ENCODE results near the gene LRWD1.
"Not testable (repeated sequence)": the region's sequence is repeated elsewhere in the genome, so short reads cannot be mapped to it uniquely, and the experiment has no call there.

Gene LRWD1

DNA sequence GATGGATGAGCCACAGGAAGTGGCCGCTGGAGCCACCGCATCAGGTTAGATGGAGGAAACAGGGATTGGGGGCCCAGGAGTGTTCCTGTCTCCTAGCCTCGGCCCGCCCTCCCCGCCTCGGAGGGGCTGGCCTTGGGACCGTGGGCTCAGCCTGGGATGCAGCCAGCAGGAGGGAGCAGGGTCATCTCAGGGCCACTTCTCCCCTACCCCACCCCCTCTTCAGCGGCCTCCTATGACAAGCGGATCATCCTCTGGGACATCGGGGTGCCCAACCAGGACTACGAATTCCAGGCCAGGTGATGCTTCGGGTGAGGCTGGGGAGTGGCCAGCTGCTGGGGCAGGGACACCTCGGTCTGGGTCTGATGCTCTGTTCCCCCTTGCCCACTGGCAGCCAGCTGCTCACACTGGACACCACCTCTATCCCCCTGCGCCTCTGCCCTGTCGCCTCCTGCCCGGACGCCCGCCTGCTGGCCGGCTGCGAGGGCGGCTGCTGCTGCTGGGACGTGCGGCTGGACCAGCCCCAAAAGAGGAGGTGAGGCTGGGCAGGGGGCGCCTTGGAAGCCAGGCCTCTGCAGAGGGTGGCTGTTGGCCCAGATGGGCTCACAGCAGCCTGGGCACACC, 4.7 kb downstream of the LRWD1 start:
- no peak for DNase-seq

DNA sequence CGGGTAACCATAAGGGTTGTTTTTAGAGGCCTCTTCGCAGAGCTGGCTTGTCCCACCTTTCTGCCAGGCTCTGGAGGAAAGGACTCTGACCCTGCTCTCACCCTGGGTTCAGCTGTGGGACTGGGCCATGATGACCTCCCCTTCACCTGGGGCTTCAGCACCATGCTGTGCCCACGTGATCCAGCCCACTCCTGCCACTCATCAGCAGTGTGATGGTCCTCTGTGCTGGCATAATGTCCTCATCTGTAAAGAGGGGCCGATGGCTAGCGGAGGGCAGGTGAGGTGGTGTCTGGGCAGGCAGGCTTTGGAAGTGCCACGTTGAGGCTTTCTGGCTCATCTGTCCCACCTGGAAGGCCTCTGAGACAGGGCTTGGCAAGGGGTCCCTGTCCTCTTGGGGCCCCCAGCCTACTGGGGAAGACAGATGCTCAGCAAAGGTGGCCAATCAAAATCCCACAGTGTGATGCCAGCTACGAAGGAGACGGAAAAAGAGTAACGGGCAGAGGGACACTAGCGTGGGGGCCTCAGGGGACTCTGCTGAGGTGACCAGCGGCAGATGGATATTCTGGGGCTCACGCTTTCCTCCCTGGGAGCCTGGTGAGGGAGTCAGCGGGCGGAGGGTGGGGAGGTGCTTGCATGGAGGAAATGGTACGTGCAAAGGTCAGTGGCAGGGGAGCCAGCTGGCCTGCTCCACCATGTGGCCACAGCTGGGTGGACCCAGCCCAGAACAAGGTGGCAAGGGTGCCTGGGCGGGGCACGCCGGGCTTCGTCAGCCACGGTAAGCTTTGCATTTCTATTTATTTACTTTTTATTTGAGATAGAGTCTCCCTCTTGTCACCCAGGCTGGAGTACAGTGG, 5.4 kb downstream of the LRWD1 start:
- DNase-seq: no peak

DNA sequence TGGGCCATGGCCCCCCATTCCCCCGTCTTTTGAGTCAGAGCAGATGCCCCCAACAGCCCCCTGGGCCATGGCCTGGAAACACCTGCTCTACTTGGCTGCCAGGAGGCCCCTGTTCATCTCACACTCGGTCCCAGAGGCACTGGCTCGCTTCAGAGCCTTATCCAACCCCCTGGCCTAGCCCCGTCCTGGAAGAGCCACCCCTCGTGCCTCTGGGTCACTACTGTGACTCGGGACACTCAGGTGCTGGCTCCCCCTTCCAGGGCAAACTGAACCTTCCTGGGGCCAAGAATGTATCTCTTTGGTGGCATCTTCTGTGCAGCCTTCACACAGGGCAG, 7.0 kb downstream of the LRWD1 start:
- DNase-seq: no peak

DNA sequence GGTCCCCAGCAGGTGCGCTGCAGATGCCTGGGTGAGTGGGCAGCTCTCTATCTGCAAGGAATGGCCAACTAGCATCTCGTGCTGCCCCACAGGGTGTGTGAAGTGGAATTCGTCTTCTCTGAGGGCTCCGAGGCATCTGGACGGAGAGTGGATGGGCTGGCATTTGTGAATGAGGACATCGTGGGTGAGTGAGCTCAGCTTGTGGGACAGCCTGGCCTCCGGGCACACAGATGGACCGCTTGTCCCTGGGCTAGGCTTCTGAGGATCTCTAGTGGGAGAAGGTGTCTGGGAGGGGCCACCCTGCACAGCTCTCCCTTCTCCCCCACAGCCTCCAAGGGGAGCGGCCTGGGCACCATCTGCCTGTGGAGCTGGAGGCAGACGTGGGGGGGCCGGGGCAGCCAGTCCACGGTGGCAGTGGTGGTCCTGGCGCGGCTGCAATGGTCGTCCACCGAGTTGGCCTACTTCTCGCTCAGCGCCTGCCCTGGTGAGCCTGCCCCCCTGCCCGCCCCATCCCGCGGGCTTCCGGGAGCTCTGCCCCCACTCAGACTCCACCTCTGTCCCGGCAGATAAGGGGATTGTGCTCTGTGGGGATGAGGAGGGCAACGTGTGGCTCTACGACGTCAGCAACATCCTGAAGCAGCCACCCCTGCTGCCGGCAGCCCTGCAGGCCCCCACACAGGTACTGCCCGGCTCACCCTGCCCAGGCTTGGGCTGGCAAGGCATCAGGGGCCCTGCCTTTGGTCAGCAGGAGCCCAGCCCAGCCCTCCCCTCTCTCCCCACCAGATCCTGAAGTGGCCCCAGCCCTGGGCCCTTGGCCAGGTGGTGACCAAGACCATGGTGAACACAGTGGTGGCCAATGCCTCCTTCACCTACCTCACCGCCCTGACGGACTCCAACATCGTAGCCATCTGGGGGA, 7.6 kb downstream of the LRWD1 start:
- DNase-seq: no peak

DNA sequence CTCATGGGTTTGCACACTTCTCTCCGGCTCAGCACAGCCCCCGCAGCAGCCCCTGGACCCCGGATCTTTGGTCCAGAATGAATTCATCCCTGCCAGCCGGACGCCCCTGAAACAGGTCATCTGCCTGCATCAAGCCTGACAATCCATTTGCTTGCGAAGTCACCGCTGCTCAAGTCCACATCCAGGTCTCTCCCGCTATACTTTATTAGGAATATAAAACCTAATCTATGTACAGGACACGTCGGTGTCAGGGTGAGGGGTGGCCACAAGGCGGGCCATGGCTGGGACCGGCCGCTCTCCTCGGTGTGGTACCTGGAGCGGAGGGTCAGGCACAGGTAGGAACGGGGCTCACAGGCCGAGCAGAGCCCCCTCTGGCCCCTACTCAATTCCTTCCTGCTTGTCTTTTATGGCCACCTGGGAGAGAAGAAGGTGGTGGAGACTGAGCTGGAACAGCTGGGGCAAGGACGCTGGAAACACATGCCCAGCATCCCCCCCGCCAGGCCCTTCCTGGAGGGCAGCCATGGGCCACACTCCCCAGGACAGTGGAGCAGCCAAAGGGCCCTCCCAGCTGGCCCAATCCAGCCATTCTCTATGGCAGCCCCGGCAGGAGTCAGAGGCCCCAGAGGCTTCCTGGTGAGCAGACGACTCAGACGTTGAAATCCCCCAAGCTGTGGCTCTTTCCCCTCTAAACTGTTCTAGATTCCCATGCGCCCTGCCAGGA, 8.6 kb downstream of the LRWD1 start:
- DNase-seq: no peak

DNA sequence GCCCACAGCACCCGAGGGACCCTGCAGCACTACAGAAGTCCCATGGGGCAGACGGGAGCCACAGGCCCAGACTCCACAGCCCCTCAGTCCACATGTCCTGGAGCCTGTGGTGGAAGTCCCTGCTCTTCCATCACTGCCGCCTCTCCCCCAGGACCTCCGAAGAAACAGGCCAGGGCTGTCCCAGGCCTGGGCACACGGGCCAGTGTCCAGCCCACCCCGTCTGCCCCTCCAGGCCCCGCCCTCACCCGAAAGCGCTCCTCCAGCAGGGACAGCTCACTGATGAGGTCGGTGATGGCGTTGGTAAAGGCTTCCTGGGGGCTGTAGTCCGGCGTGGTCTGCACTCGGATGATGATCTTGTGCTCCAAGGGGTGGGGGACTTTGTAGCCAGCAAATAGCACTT, 9.3 kb downstream of the LRWD1 start:
- not testable (repeated sequence) for DNase-seq

DNA sequence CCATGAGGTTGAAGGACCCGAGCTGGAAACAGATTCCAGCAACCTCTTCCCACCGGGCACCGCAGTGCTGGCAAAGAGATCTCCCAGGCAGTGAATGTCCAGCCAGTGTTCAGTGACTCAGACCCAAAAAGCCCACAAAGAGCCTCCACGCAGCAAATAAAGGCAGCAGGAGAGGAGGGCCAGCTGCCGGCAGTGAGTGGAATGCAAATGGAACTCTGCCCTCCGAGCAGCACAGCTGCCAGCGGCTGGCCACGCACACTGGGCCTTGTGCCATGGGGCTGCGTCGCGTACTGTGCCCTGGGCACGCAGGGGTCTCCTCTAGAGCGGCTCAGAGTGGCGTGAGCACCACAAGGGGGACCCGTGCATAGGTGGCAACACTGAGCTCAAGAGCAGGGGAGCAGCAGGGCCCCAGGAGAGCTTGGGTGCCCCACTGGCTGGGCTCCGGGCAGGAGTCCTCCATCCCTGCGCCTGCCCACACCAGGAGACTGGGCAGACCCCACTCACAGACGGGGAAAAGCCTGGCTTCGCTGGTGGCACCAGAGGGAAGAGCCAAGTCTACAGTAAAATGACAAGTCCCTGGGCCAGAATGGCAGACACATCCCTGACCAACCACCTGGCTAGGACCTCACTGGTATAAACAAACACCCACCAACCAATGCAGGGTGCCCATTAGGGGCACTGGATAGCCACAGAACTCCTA, 10.1 kb downstream of the LRWD1 start:
- DNase-seq: not testable (repeated sequence)

DNA sequence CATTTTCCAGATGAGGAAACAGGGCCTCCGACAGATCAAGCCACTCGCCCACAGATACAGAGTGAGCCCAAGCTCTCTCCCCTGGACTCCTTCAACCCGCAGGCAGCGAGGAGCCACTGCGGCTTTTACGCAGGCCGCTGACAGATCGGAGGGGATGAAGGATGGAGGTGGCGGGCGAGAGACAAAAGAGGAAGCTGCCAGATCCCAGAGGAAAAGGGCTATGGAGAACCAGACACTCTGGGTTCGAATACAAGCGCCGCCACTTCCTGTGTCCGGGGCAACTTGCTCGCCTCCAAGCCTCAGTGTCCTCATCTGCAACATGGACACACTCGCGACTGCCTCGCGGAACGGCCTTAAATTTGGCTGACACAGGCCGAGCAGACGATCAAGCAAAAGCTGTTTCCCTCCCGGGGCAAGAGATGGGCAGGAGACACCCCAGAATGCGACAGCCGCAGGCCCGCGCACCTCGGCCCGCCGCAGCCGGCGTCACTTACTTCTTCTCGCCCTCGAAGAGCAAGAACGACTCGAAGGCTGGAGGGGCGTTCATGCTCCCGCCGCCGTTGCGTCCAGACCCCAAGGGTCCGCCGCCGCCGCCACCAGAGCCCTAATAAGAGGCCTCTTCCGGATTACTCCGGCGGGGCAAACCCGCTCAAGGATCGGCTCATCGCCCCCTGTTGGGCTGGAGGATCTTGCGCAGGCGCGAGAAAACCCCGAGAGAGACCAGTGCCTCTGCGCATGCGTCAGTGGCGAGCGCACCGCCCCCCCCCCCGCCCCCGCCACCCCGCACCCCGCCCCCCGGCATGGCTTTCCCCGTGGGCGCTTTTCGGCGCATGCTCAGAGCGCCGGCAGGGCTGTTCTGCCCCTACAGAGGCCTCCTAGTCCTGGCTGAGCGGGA, 13.8 kb downstream of the LRWD1 start, which contains the start of gene POLR2J:
POLR2J (minus strand) TSS at position 609 of the 895 bp plus-strand sequence; CDS start at position 547, 62 bp downstream.
- peak; percentile 82 for DNase-seq

DNA sequence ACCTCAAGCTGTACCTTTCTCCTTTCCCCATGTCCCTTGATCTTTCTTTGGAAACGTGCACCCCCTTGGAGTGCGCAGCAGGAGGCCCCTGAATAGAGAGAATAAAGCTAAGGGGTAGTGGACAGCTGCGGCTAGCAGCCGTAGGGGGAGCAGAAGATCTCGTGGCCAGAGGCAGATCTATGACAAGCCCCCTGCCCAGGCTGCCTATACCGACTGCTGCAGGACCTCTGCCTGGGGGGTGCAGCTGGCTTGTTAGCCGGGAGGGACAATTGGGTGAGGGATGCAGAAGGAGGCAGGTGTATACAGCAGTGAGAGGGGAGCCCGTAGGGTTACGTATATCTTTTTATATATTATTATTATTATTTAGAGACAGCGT, 14.4 kb downstream of the LRWD1 start:
- DNase-seq: not testable (repeated sequence)

DNA sequence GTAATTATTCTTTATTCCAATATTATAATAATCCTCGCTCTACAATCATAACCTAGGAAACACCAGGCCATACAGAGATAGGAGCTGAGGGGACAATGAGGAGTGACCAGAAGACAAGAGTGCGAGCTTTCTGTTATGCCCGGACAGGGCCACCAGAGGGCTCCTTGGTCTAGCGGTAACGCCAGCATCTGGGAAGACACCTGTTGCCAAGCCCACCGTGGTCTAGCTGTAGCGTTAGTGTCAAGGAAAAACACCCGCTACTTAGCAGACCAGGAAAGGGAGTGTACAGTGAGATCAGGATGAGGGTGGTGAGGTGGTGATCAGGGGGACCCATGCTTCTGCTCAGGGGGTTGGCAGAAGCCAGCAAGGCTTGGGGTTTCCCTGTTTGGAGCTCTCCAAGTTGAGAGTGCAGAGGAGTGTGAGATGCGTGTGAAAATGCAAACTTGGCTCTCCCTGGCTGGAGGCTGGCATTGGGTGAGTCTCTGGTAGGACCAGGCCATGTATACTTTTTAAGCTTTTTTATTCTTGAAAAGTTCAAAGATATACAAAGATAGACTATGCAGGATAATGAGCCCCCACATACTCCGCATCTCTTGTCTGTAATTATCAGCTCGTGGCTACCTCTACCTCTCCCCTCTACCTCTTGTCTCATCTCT, 15.3 kb downstream of the LRWD1 start:
- DNase-seq: not testable (repeated sequence)

DNA sequence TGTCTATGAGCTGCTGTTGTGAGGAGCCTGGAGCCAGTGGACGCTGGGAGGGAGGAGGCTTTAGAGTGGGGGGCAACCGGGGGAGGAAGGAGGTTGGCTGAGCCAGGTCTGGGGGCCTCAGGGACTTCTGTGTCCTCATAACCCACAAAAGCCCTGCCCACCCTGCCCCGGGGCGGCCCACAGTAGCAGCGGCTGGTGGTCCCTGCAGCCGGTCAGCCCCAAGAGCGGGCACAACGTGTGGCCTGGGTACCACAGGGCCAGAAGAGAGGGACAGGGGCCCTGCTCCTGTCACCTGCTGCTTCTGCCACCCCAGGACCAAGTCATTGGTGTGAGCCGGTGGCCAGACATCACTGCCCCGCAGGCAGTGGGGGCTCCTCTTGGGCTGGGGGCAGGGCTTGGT, 17.2 kb downstream of the LRWD1 start:
- DNase-seq: not testable (repeated sequence)

DNA sequence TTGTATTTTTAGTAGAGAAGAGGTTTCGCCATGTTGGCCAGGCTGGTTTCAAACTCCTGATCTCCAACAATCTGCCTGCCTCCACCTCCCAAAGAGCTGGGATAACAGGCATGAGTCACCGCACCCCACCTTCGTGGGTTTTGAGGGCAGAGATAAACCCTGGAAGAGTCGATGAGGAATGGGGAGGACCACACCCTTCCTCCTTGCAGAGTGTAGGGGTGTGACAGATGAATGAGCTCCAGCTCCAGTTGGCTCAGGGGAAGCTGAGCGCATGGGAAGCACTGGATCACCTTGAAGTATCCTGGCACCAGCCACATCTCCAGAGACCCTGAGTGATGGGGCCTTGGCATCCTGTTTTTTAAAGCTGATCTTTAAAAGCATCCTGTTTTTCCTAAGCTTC, 19.5 kb downstream of the LRWD1 start:
- not testable (repeated sequence) for DNase-seq

DNA sequence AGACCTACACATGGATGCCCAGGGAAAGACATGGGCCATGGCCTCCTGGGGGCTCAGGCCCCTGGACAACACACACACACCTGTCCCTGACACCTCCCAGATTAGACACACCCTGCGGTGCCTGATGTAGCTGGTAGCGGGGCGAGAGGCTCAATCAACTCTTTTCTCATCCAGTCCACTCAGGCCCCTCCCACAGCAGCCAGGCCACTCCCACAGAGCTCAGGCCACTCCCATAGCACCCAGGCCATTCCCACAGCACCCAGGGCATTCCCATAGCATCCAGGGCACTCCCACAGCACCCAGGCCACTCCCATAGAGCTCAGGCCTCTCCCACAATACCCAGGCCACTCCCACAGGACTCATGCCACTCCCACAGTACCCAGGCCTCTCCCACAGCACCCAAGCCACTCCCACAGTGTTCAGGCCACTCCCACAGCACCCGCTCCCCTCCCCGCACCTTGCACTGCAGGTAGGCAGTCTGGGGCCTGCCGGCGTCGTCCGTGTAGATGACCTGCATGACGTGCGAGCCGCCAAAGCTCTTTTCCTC, 25.8 kb downstream of the LRWD1 start:
- peak; percentile 34 for DNase-seq

DNA sequence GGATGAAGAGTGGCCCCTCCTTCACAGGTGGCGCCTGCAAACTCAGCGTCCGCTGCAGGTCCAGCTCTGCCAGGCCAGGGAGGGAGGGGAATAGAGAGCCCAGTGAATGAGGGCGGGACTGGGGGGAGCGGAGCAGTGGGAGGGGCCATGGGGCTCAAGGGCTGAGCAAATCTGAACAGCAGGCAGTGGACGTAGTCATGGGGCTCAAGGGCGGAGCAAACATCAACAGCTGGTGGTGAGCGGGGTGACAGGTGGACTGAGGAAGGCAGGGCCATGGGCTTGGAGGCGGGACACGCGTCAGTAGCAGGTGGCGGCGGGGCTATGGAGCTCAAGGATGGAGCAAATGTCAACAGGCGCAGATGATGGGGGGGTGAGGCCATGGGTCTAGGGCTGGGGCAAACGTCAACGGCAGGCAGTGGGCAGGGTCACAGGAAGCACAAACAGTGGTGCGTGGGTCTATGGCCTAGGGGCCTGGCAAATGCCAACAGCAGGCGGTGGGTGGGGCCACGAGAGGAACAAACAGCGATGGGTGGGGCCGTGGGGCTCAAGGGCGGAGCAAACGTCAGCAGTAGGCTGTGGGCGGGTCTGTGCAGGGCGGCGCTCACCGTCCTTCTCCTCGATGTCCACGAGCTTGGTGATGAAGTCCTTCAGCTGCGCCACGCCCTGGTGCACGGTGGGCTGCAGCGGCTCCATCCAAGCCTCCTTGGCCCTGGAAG, 28.6 kb downstream of the LRWD1 start:
- DNase-seq: not testable (repeated sequence)

DNA sequence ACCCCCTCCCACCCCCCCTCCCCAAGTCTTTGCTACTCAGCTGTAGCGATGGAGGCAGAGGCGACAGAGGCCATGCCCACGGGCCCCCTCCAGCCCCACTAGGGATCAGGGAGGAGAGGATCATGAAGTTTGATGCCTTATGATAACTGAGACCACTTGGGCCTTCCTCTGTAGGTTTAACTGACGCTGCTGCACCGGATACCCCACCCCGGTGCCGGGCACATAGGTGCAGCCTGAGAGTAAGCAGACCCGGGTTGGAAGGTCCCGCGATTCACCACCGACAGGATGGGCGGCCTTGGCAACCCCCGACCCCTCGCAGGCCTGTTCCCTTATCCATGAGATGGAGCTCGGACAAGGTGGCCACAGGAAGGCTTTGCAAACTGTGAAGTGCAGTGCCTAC, 29.2 kb downstream of the LRWD1 start:
- DNase-seq: not testable (repeated sequence)

DNA sequence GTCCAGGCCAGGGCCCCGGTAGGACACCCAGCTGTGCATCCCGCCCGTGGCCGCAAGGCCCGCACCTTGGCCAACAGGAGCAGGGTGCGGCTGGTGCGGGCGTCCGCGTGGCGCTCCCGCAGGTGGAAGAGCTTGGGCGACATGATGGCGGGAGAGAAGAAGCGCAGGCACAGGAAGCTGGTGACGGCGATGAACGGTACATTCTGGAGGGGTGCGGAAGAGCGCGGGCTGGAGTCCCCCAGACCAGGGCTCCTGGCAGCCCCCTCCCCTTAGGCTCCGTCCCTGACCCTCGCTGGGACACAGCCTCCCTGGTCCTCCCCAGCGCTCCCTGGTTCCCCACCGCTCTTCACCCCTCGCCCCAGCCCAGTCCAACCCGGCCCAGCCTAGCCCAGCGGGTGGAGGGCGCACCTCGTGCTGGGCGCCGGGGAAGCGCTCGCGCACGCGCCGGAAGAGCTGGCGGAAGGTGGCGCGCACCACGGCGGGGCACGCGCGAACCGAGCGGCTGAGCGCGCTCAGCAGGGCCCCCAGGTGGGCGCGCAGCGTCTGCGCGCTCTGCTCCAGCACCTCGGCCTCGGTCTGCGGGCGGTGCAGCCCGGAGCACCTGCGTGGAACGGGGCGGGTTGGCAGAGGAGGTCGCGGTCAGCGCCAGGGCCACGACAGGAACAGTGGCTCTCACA, 29.8 kb downstream of the LRWD1 start:
- DNase-seq: not testable (repeated sequence)

DNA sequence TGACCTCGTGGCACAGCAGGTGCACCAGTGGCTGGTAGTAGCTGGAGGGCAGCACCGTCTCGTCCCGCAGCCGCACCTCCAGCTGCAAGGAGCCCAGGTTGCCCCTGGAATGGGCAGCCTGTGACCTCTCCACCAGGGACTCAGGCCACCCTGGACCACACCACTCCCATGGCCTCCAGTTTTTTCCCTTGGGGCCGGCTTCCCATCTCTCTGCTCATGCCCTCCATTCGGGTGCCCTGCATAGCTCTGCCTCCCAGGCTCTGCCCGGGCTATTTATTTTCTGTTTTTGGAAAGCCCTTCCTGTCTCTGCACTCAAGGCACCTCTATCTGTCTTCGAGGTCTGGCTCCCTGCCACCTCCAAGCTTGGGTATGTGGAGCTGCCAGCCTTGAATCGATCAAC, 32.1 kb downstream of the LRWD1 start:
- DNase-seq: not testable (repeated sequence)

DNA sequence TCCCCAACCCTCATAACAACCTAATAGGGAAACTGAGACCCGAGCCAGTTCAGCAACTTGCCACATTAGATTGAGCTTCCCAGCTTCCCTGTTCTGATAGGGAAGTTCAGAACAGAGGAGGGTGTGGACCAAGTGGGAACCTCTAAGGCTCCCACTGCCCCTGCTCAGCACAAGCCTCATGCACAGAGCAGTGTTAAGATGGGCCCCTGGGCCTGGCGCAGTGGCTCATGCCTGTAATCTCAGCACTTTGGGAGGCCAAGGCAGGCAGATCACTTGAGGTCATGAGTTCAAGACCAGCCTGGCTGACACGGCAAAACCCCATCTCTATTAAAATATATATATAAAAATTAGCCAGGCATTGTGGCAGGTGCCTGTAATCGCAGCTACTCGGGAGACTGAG, 32.5 kb downstream of the LRWD1 start:
- not testable (repeated sequence) for DNase-seq

DNA sequence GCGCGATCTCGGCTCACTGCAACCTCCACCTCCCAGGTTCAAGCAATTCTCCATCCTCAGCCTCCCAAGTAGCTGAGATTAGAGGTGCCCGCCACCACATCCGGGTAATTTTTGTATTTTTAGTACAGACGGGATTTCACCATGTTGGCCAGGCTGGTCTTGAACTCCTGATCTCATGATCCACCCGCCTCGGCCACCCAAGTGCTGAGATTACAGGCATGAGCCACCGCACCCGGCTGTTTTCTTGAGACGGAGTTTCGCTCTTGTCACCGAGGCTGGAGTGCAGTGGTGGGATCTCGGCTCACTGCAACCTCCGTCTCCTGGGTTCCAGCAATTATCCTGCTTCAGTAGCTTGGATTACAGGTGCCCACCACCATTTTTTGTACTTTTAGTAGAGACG, 33.5 kb downstream of the LRWD1 start:
- not testable (repeated sequence) for DNase-seq

All from activated T-cell treated with anti-CD3 and anti-CD28 coated beads for 4 hours (primary cell).